ENCODE measurements around the gene TLCD4.

Gene TLCD4

GRCh38 chr1:95098196-95098595, 19.0 kb upstream of the TLCD4 start:
- peak; percentile 45 for DNase-seq
- Histone ChIP-seq H3K27me3 (ENCODE audit: control insufficient read depth in 1 of 2, insufficient read depth in 1 of 2, low read length in 2 of 2) (peaks cover 0 to 9% of the 10 kb centered on the region in 2 experiments), H4K91ac (ENCODE audit: low read length) (no peak overlapping the region), H3K23ac (ENCODE audit: low read length in 2 of 2) (no peak overlapping the region), H2BK120ac (ENCODE audit: low read depth, low read length) (no peak overlapping the region), H3K18ac (ENCODE audit: low read depth in 1 of 2, low read length in 2 of 2) (no peak overlapping the region), H2AFZ (ENCODE audit: low read depth, low read length) (no peak overlapping the region), H4K8ac (ENCODE audit: low read length) (no peak overlapping the region), H3K4me1 (ENCODE audit: control insufficient read depth, insufficient read depth, low read depth, low read length) (no peaks in the 10 kb centered on the region), H3K14ac (ENCODE audit: low read length in 2 of 2) (no peak overlapping the region), H3K4ac (ENCODE audit: low read depth in 1 of 2, low read length in 2 of 2) (no peak overlapping the region), H3K4me2 (ENCODE audit: low read length, poor library complexity, severe bottlenecking) (no peak overlapping the region), H3K27ac (ENCODE audit: low read length, poor library complexity, severe bottlenecking) (no peak overlapping the region), H3K9me3 (ENCODE audit: control insufficient read depth, low read length) (no peaks in the 10 kb centered on the region), H3K4me3 (ENCODE audit: insufficient read depth in 1 of 2, low read depth in 1 of 2, low read length in 2 of 2) (no peak overlapping the region), H3K9ac (ENCODE audit: low read length) (no peak overlapping the region), H2AK5ac (ENCODE audit: low read length, severe bottlenecking) (no peak overlapping the region), H3K36me3 (ENCODE audit: control insufficient read depth in 1 of 2, insufficient read depth in 2 of 2, low read depth in 1 of 2, low read length in 2 of 2) (no peaks in the 10 kb centered on the region), H2BK5ac (ENCODE audit: low read depth, low read length, poor library complexity, severe bottlenecking) (no peak overlapping the region), H2BK15ac (ENCODE audit: low read depth, poor library complexity, severe bottlenecking) (no peak overlapping the region), H3K79me1 (replicated peaks; ENCODE audit: low read length, poor library complexity, severe bottlenecking) (no peaks in the 10 kb centered on the region), H2BK12ac (ENCODE audit: low read length in 2 of 2) (no peak overlapping the region)
- 58% methylated on average over 4 of the region's 4 CpGs for WGBS

GRCh38 chr1:95108792-95109191, 8.4 kb upstream of the TLCD4 start:
- Histone ChIP-seq H4K91ac (ENCODE audit: low read length) (no peak overlapping the region), H3K14ac (ENCODE audit: low read length in 2 of 2) (no peak overlapping the region), H3K79me1 (replicated peaks; ENCODE audit: low read length, poor library complexity, severe bottlenecking) (no peaks in the 10 kb centered on the region), H2AFZ (ENCODE audit: low read depth, low read length) (no peak overlapping the region), H2AK5ac (ENCODE audit: low read length, severe bottlenecking) (no peak overlapping the region), H2BK5ac (ENCODE audit: low read depth, low read length, poor library complexity, severe bottlenecking) (no peak overlapping the region), H3K9me3 (ENCODE audit: control insufficient read depth, low read length) (no peaks in the 10 kb centered on the region), H2BK15ac (ENCODE audit: low read depth, poor library complexity, severe bottlenecking) (no peak overlapping the region), H2BK120ac (ENCODE audit: low read depth, low read length) (no peak overlapping the region), H3K27me3 (ENCODE audit: control insufficient read depth in 1 of 2, insufficient read depth in 1 of 2, low read length in 2 of 2) (peaks cover 0 to 7% of the 10 kb centered on the region in 2 experiments), H3K27ac (ENCODE audit: low read length, poor library complexity, severe bottlenecking) (no peak overlapping the region), H3K4me1 (ENCODE audit: control insufficient read depth, insufficient read depth, low read depth, low read length) (no peaks in the 10 kb centered on the region), H4K8ac (ENCODE audit: low read length) (peak overlapping the region; percentile 15), H3K4me2 (ENCODE audit: low read length, poor library complexity, severe bottlenecking) (no peak overlapping the region), H3K23ac (ENCODE audit: low read length in 2 of 2) (no peak overlapping the region), H3K4ac (ENCODE audit: low read depth in 1 of 2, low read length in 2 of 2) (no peak overlapping the region), H3K18ac (ENCODE audit: low read depth in 1 of 2, low read length in 2 of 2) (no peak overlapping the region), H2BK12ac (ENCODE audit: low read length in 2 of 2) (no peak overlapping the region), H3K36me3 (ENCODE audit: control insufficient read depth in 1 of 2, insufficient read depth in 2 of 2, low read depth in 1 of 2, low read length in 2 of 2) (no peaks in the 10 kb centered on the region), H3K4me3 (ENCODE audit: insufficient read depth in 1 of 2, low read depth in 1 of 2, low read length in 2 of 2) (no peak overlapping the region), H3K9ac (ENCODE audit: low read length) (no peak overlapping the region)
- WGBS = 95% methylated on average over 2 of the region's 2 CpGs
- DNase-seq = no peak

- Histone ChIP-seq H2BK120ac (ENCODE audit: low read depth, low read length) (no peak overlapping the region), H2AK5ac (ENCODE audit: low read length, severe bottlenecking) (no peak overlapping the region), H3K4me2 (ENCODE audit: low read length, poor library complexity, severe bottlenecking) (no peak overlapping the region), H3K4me3 (ENCODE audit: insufficient read depth in 1 of 2, low read depth in 1 of 2, low read length in 2 of 2) (no peak overlapping the region), H4K91ac (ENCODE audit: low read length) (no peak overlapping the region), H3K9me3 (ENCODE audit: control insufficient read depth, low read length) (no peaks in the 10 kb centered on the region), H3K27me3 (ENCODE audit: control insufficient read depth in 1 of 2, insufficient read depth in 1 of 2, low read length in 2 of 2) (peaks cover 0 to 7% of the 10 kb centered on the region in 2 experiments), H4K8ac (ENCODE audit: low read length) (no peak overlapping the region), H3K36me3 (ENCODE audit: control insufficient read depth in 1 of 2, insufficient read depth in 2 of 2, low read depth in 1 of 2, low read length in 2 of 2) (no peaks in the 10 kb centered on the region), H3K27ac (ENCODE audit: low read length, poor library complexity, severe bottlenecking) (no peak overlapping the region), H3K9ac (ENCODE audit: low read length) (no peak overlapping the region), H3K79me1 (replicated peaks; ENCODE audit: low read length, poor library complexity, severe bottlenecking) (no peaks in the 10 kb centered on the region), H3K14ac (ENCODE audit: low read length in 2 of 2) (no peak overlapping the region), H3K4me1 (ENCODE audit: control insufficient read depth, insufficient read depth, low read depth, low read length) (no peaks in the 10 kb centered on the region), H2BK15ac (ENCODE audit: low read depth, poor library complexity, severe bottlenecking) (no peak overlapping the region), H3K23ac (ENCODE audit: low read length in 2 of 2) (no peak overlapping the region), H2AFZ (ENCODE audit: low read depth, low read length) (no peak overlapping the region), H2BK5ac (ENCODE audit: low read depth, low read length, poor library complexity, severe bottlenecking) (no peak overlapping the region), H2BK12ac (ENCODE audit: low read length in 2 of 2) (no peak overlapping the region), H3K18ac (ENCODE audit: low read depth in 1 of 2, low read length in 2 of 2) (no peak overlapping the region), H3K4ac (ENCODE audit: low read depth in 1 of 2, low read length in 2 of 2) (no peak overlapping the region)
- no peak for DNase-seq
- no CpG with 5 or more reads among the region's 1 CpG for WGBS
These were observed 6.1 kb upstream of the TLCD4 start for GRCh38 chr1:95111014-95111413.

GRCh38 chr1:95113684-95114083, 3.5 kb upstream of the TLCD4 start:
- H4K8ac ChIP-seq (ENCODE audit: low read length) = no peak overlapping the region
- H3K27ac ChIP-seq (ENCODE audit: low read length, poor library complexity, severe bottlenecking) = no peak overlapping the region
- no peak overlapping the region for H2BK5ac ChIP-seq (ENCODE audit: low read depth, low read length, poor library complexity, severe bottlenecking)
- no peak overlapping the region for H4K91ac ChIP-seq (ENCODE audit: low read length)
- no peak overlapping the region for H3K18ac ChIP-seq (ENCODE audit: low read depth in 1 of 2, low read length in 2 of 2)
- H2BK12ac ChIP-seq (ENCODE audit: low read length in 2 of 2) = no peak overlapping the region
- no peak overlapping the region for H3K23ac ChIP-seq (ENCODE audit: low read length in 2 of 2)
- H3K4me3 ChIP-seq (ENCODE audit: insufficient read depth in 1 of 2, low read depth in 1 of 2, low read length in 2 of 2) = no peak overlapping the region
- no peak overlapping the region for H3K4ac ChIP-seq (ENCODE audit: low read depth in 1 of 2, low read length in 2 of 2)
- no peak overlapping the region for H2BK15ac ChIP-seq (ENCODE audit: low read depth, poor library complexity, severe bottlenecking)
- no peak overlapping the region for H3K14ac ChIP-seq (ENCODE audit: low read length in 2 of 2)
- no peaks in the 10 kb centered on the region for H3K36me3 ChIP-seq (ENCODE audit: control insufficient read depth in 1 of 2, insufficient read depth in 2 of 2, low read depth in 1 of 2, low read length in 2 of 2)
- no CpG with 5 or more reads among the region's 1 CpG for WGBS
- H2BK120ac ChIP-seq (ENCODE audit: low read depth, low read length) = no peak overlapping the region
- H3K4me1 ChIP-seq (ENCODE audit: control insufficient read depth, insufficient read depth, low read depth, low read length) = peaks cover 3% of the 10 kb centered on the region
- no peaks in the 10 kb centered on the region for H3K9me3 ChIP-seq (ENCODE audit: control insufficient read depth, low read length)
- H3K27me3 ChIP-seq (ENCODE audit: control insufficient read depth in 1 of 2, insufficient read depth in 1 of 2, low read length in 2 of 2) = peaks cover 0 to 23% of the 10 kb centered on the region in 2 experiments
- H3K9ac ChIP-seq (ENCODE audit: low read length) = no peak overlapping the region
- no peak overlapping the region for H2AK5ac ChIP-seq (ENCODE audit: low read length, severe bottlenecking)
- no peak overlapping the region for H3K4me2 ChIP-seq (ENCODE audit: low read length, poor library complexity, severe bottlenecking)
- H2AFZ ChIP-seq (ENCODE audit: low read depth, low read length) = no peak overlapping the region
- H3K79me1 ChIP-seq (replicated peaks; ENCODE audit: low read length, poor library complexity, severe bottlenecking) = peaks cover 2% of the 10 kb centered on the region
- DNase-seq = no peak
